Vagina (tissue), 2 donors: Measurements from ENCODE around the gene MUS81. TPM values are rescaled to one million over a fixed set of nuclear protein-coding genes. Genes with fewer than 3 reads are reported as not detected.
"Not testable (repeated sequence)": the region's sequence is repeated elsewhere in the genome, so short reads cannot be mapped to it uniquely, and the experiment has no call there.

Source experiments
- DNase-seq, 2 donors: peaks; one replicate each; pipeline ENCODE4 v3.0.0-alpha.2; 2017; ENCODE audit errors: extremely low spot score in 2 of 2
- H3K27ac ChIP-seq: fragments of 200-600 bp; sonication (generic); one replicate; pipeline ENCODE4 v1.5.1; 2019
- H3K27me3 ChIP-seq: fragments of 200-600 bp; sonication (generic); one replicate; pipeline ENCODE4 v1.5.1; 2019
- H3K36me3 ChIP-seq, 2 donors: fragments of 200-600 bp; sonication (generic); one replicate each; pipeline ENCODE4 v1.5.1; 2017 to 2019
- H3K4me1 ChIP-seq: fragments of 200-600 bp; sonication (generic); one replicate; pipeline ENCODE4 v1.5.1; 2019
- H3K4me3 ChIP-seq, 2 donors: fragments of 200-600 bp; sonication (generic); 1 replicate in 1 of 2; 2 replicates in 1 of 2; pipeline ENCODE4 v1.5.1; 2016 to 2019
- H3K9me3 ChIP-seq: fragments of 200-600 bp; sonication (generic); one replicate; pipeline ENCODE4 v1.5.1; 2019
- CTCF ChIP-seq, 3 experiments: fragments of 450-650 bp in 2 of 3; fragments of 200-600 bp in 1 of 3; sonication (generic) in 1 of 3; IDR thresholded peaks; one replicate each; pipeline ENCODE4 v1.5.1; 2017 to 2019; ENCODE audit warnings: antibody characterized with exemption in 3 of 3, mild to moderate bottlenecking in 2 of 3, moderate library complexity in 2 of 3
- POLR2A ChIP-seq, 2 donors: fragments of 450-650 bp; IDR thresholded peaks; one replicate each; pipeline ENCODE4 v1.6.1; 2017; ENCODE audit warnings: antibody characterized with exemption in 2 of 2, mild to moderate bottlenecking in 2 of 2, moderate library complexity in 2 of 2
- POLR2AphosphoS5 ChIP-seq, 2 donors: sonication (generic); formaldehyde crosslinking; IDR thresholded peaks; one replicate each; pipeline ENCODE4 v1.9.0; 2017; ENCODE audit warnings: antibody characterized with exemption in 2 of 2, mild to moderate bottlenecking in 2 of 2, low read depth in 1 of 2; ENCODE audit not compliant: insufficient read depth in 1 of 2
- intact Hi-C: fragments of 100-400 bp; cut with DNase I; formaldehyde crosslinking; loops from one replicate; pipeline ENCODE4 v1.15.1; 2023
- total RNA-seq: library from RNA; depleted of rRNA; stranded (reverse); fragments of >200 nt; gene quantifications from one replicate; pipeline ENCODE4 v1.2.3, GENCODE V29; 2016

Gene MUS81
- total RNA-seq, 1 donor from 2014 or later, result 48.9 TPM

DNA sequence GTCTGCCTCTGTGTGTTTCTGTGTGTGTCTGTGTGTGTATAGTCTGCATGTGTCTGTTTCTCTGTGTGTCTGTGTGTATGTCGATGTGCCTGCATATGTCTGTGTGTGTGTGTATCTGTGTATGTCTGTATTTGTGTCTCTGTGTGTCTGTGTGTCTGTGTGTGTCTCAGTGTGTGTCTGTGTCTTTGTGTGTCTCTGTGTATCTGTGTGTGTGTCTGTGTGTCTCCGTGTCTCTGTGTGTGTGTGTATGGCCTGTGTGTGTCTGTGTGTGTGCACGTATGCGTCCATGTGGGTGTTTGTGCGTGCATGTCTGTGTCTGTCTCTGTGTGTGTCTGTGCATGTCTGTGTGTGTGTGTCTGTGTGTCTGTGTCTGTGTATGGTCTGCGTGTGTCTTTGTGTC is 26.0 kb upstream of the MUS81 start:
- Histone ChIP-seq H3K27ac (no peak overlapping the region), H3K9me3 (no peaks in the 10 kb centered on the region), H3K4me1 (peaks cover 8% of the 10 kb centered on the region), H3K36me3 (no peaks in the 10 kb centered on the region), H3K27me3 (no peaks in the 10 kb centered on the region), H3K4me3 (peak overlapping the region; percentile 54 to 82)
- peak in 1 of 2 donors; percentile 84 for DNase-seq
- TF ChIP-seq CTCF (IDR thresholded peaks at IDR 0.05) (no peak), POLR2A (IDR thresholded peaks at IDR 0.05) (no peak), POLR2AphosphoS5 (IDR thresholded peaks at IDR 0.05; ENCODE audit: insufficient read depth in 1 of 2, low read depth in 1 of 2) (no peak)
- intact Hi-C loops, result no loop called here

DNA sequence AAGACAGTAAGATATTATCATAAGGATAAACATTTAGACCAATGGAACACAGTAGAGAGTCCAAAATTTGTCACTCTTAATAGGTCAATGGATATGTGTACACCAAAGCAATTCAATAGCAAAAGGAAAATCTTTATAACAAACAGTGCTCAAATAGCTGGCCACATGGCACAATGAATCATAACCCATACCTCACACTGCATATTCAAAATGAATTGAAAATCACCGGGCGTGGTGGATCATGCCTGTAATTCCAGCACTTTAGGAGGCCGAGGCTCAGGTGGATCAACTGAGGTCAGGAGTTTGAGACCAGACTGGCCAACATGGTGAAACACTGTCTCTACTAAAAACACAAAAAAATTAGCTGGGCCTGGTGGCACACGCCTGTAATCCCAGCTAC is 18.1 kb upstream of the MUS81 start:
- H3K4me1 ChIP-seq, result no peaks in the 10 kb centered on the region
- H3K27me3 ChIP-seq, result no peaks in the 10 kb centered on the region
- intact Hi-C loops, result loop anchor here (10.0 kb wide), 1 partner anchor 1827 kb away; no protein-coding TSS in a partner anchor
- no peak for TF ChIP-seq POLR2AphosphoS5 (IDR thresholded peaks at IDR 0.05; ENCODE audit: insufficient read depth in 1 of 2, low read depth in 1 of 2)
- TF ChIP-seq POLR2A (IDR thresholded peaks at IDR 0.05), result no peak
- no peak for TF ChIP-seq CTCF (IDR thresholded peaks at IDR 0.05)
- no peaks in the 10 kb centered on the region for H3K9me3 ChIP-seq
- no peak overlapping the region for H3K4me3 ChIP-seq
- no peak overlapping the region for H3K27ac ChIP-seq
- DNase-seq, result no peak
- H3K36me3 ChIP-seq, result no peaks in the 10 kb centered on the region

DNA sequence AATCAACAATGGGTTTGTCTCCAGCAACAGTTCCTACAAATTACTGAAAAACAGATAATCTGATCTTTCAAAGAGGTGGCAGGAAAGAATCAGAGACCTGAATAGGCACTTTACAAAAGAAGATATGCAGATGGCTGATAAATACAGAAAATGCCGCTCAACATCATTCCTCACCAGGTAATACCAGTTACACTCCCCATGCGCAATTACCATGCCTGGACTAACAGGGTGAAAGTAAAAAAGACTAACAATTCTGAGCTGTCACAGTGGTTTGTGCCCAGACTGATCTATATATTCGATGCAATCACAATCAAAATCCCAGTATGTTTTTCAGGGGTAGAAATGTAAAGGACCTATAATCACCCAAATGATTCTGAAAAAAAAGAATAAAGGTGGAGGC is 16.4 kb upstream of the MUS81 start:
- H3K36me3 ChIP-seq, result no peaks in the 10 kb centered on the region
- intact Hi-C loops, result loop anchor here (10.0 kb wide), 1 partner anchor 1829 kb away; no protein-coding TSS in a partner anchor
- H3K27me3 ChIP-seq, result no peaks in the 10 kb centered on the region
- no peak for DNase-seq
- H3K4me1 ChIP-seq, result no peaks in the 10 kb centered on the region
- no peak overlapping the region for H3K4me3 ChIP-seq
- H3K27ac ChIP-seq, result no peak overlapping the region
- TF ChIP-seq CTCF (IDR thresholded peaks at IDR 0.05) (no peak), POLR2AphosphoS5 (IDR thresholded peaks at IDR 0.05; ENCODE audit: insufficient read depth in 1 of 2, low read depth in 1 of 2) (no peak), POLR2A (IDR thresholded peaks at IDR 0.05) (no peak)
- H3K9me3 ChIP-seq, result no peaks in the 10 kb centered on the region

DNA sequence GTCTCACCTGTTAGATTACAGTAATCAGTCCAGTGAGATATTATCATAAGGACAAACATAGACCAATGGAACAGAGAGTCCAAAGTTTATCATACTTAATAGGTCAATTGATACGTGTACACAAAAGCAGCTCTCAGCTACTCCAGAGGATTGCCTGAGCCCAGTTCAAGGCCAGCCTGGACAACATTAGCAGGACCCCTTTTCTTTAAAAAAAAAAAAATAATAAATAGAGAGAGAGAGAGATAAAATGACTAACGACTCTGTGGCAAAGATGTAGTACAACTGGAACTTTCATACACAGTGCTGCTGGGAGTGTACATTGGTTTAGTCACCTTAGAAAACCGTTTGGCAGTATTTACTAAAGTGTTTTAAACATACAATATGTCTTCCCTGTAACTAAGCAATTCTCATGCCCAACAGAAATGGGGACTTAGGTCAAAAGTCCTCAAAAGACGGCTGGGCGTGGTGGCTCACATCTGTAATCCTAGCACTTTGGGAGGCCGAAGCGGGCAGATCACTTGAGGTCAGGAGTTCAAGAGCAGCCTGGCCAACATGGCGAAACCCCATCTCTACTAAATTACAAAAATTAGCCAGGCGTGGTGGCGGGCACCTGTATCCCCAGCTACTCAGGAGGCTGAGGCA is 15.9 kb upstream of the MUS81 start:
- Histone ChIP-seq H3K9me3 (no peaks in the 10 kb centered on the region), H3K4me3 (no peak overlapping the region), H3K27me3 (no peaks in the 10 kb centered on the region), H3K27ac (no peak overlapping the region), H3K36me3 (no peaks in the 10 kb centered on the region), H3K4me1 (no peaks in the 10 kb centered on the region)
- TF ChIP-seq CTCF (IDR thresholded peaks at IDR 0.05) (no peak), POLR2A (IDR thresholded peaks at IDR 0.05) (no peak), POLR2AphosphoS5 (IDR thresholded peaks at IDR 0.05; ENCODE audit: insufficient read depth in 1 of 2, low read depth in 1 of 2) (no peak)
- DNase-seq, result no peak
- intact Hi-C loops, result loop anchor here (10.0 kb wide), 1 partner anchor 1830 kb away; no protein-coding TSS in a partner anchor

DNA sequence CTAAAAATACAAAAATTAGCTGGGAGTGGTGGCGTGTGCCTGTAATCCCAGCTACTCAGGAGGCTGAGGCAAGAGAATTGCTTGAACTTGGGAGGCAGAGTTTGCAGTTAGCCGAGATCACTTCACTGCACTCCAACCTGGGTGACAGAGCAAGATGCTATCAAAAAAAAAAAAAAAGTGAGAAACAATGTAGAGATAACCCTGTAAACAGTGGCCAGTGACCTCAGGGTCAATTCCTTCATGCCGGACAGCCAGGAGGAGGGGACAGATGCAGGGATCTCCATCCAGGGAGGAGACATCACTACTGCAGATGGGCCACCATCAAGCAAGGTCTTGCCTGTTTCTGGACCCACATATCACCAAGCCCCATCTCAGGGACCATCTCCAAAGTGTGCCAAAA is 12.5 kb upstream of the MUS81 start:
- H3K27ac ChIP-seq, result no peak overlapping the region
- DNase-seq, result no peak
- H3K27me3 ChIP-seq, result no peaks in the 10 kb centered on the region
- no peaks in the 10 kb centered on the region for H3K9me3 ChIP-seq
- TF ChIP-seq POLR2AphosphoS5 (IDR thresholded peaks at IDR 0.05; ENCODE audit: insufficient read depth in 1 of 2, low read depth in 1 of 2) (no peak), POLR2A (IDR thresholded peaks at IDR 0.05) (no peak), CTCF (IDR thresholded peaks at IDR 0.05) (no peak)
- H3K4me1 ChIP-seq, result no peaks in the 10 kb centered on the region
- H3K36me3 ChIP-seq, result peaks cover 0 to 14% of the 10 kb centered on the region in 2 donors
- intact Hi-C loops, result loop anchor here (10.0 kb wide), 1 partner anchor 1833 kb away; no protein-coding TSS in a partner anchor
- H3K4me3 ChIP-seq, result no peak overlapping the region

DNA sequence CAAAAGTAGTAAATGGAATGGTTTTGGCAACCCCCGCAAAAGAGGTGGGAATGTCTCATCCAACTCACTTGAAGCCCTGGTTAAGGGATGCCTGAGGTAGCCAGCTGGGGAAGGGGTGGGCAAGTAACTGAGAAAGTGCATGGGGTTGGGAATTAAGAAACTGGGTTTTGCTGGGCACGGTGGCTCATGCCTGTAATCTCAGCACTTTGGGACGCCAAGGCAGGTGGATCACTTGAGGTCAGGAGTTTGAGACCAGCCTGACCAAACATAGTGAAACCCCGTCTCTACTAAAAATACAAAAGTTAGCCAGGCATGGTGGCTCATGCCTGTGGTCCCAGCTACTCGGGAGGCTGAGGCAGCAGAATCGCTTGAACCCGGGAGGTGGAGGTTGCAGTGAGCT is 11.5 kb upstream of the MUS81 start:
- not testable (repeated sequence) for H3K9me3 ChIP-seq, H3K27me3 ChIP-seq, H3K4me3 ChIP-seq, H3K4me1 ChIP-seq, DNase-seq, H3K27ac ChIP-seq
- intact Hi-C loops, result loop anchor here (10.0 kb wide), 1 partner anchor 1834 kb away; no protein-coding TSS in a partner anchor
- peaks cover 0 to 23% of the 10 kb centered on the region in 2 donors for H3K36me3 ChIP-seq
